MM.1S (cell line): ENCODE results near the gene SLCO4A1.
A peak's percentile ranks its signal among the peaks of the same experiment; 100 is the strongest.

ENCODE experiments used
- DNase-seq: peaks from one replicate; pipeline ENCODE4 v3.0.0-alpha.2; 2015
- H2AFZ ChIP-seq: fragments of 300-600 bp; sonication (generic); 2 replicates; pipeline ENCODE4 v1.6.0; 2016; ENCODE audit warnings: antibody characterized with exemption, low read length
- H3F3A ChIP-seq: fragments of 300-600 bp; sonication (generic); 2 replicates; pipeline ENCODE4 v1.6.1; 2016; ENCODE audit warnings: mild to moderate bottlenecking, antibody characterized with exemption, low read length, moderate library complexity, mixed read lengths; ENCODE audit not compliant: insufficient read depth
- H3K27ac ChIP-seq: fragments of 300-600 bp; sonication (generic); 2 replicates; pipeline ENCODE4 v1.5.1; 2016; ENCODE audit warnings: mild to moderate bottlenecking, low read length
- H3K27me3 ChIP-seq: fragments of 300-600 bp; sonication (generic); replicated peaks from 2 replicates; pipeline ENCODE4 v1.6.0; 2016; ENCODE audit warnings: low read length; ENCODE audit not compliant: insufficient read depth
- H3K36me3 ChIP-seq: fragments of 300-600 bp; sonication (generic); replicated peaks from 2 replicates; pipeline ENCODE4 v1.6.1; 2016; ENCODE audit warnings: mild to moderate bottlenecking, low read length, mixed read lengths; ENCODE audit not compliant: insufficient read depth
- H3K4me1 ChIP-seq: fragments of 300-600 bp; sonication (generic); 2 replicates; pipeline ENCODE4 v1.6.1; 2016; ENCODE audit warnings: low read length, mixed read lengths
- H3K4me2 ChIP-seq: fragments of 300-600 bp; sonication (generic); 2 replicates; pipeline ENCODE4 v1.6.0; 2016; ENCODE audit warnings: low read depth, low read length
- H3K4me3 ChIP-seq: fragments of 300-600 bp; sonication (generic); 2 replicates; pipeline ENCODE4 v1.5.1; 2016; ENCODE audit warnings: low read length, mixed read lengths
- H3K79me2 ChIP-seq: fragments of 300-600 bp; sonication (generic); 2 replicates; pipeline ENCODE4 v1.6.1; 2016; ENCODE audit warnings: mixed run types, low read length, mixed read lengths
- H3K9ac ChIP-seq: fragments of 300-600 bp; sonication (generic); 2 replicates; pipeline ENCODE4 v1.6.1; 2016; ENCODE audit warnings: low read length, mixed read lengths
- H3K9me2 ChIP-seq: fragments of 300-600 bp; sonication (generic); replicated peaks from 2 replicates; pipeline ENCODE4 v1.6.1; 2016; ENCODE audit warnings: mild to moderate bottlenecking, low read length, mixed read lengths; ENCODE audit not compliant: insufficient read depth
- H3K9me3 ChIP-seq: fragments of 300-600 bp; sonication (generic); replicated peaks from 2 replicates; pipeline ENCODE4 v1.6.1; 2016; ENCODE audit warnings: mild to moderate bottlenecking, low read length, mixed read lengths; ENCODE audit not compliant: insufficient read depth
- H4K20me1 ChIP-seq: fragments of 300-600 bp; sonication (generic); 2 replicates; pipeline ENCODE4 v1.6.1; 2016; ENCODE audit warnings: mild to moderate bottlenecking, low read length, moderate library complexity, mixed read lengths; ENCODE audit not compliant: insufficient read depth
- EZH2 ChIP-seq: fragments of 300-600 bp; sonication (generic); optimal IDR thresholded peaks from 2 replicates; pipeline ENCODE3; 2017; ENCODE audit warnings: low read depth, mild to moderate bottlenecking, antibody characterized with exemption, low read length, mixed read lengths
- EZH2phosphoT487 ChIP-seq: fragments of 300-600 bp; sonication (generic); IDR thresholded peaks from 2 replicates; pipeline ENCODE4 v1.6.1; 2018; ENCODE audit warnings: antibody characterized with exemption, low read length
- TF ChIP-seq, protein P1 (sequence below): fragments of 300-600 bp; sonication (generic); IDR thresholded peaks from 2 replicates; pipeline ENCODE4 v1.5.1; 2016; ENCODE audit warnings: antibody characterized with exemption, low read length, mixed read lengths

SLCO4A1 gene

DNA sequence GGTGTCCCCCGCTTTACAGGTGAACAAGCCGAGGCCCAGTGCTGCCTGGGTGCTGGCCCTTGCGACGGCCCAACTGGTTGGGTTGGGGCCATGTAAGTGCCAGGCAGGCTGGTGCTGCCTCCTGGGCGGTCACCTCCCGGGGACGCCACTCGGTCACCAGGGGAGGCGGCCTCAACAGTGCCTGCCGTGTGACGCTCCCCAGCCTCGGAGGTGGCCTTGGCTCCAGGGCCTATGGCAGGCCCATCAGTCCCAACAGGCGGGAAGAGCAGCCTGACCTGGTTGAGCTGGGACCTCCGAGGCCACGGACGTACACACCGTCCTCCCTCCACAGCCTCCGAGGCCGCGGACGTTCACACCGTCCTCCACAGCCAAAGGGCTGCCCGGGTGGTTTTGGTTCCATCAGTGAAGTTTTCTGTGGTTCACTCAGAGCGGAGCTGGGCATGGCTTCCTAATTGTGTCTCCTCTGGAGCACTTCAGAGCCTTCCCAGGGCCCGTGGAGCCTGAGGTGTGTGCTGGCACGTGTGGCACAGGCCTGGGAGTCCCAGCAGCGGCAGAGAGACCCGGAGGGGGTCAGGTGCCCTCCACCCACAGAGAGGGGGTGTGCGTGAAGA, 19.3 kb upstream of the SLCO4A1 start:
- Histone ChIP-seq H3K9me2 (no peaks in the 10 kb centered on the region), H3K36me3 (no peaks in the 10 kb centered on the region), H3K4me1 (peaks cover 11% of the 10 kb centered on the region), H3K27me3 (peaks cover 18% of the 10 kb centered on the region), H3K4me3 (no peak overlapping the region), H3K9me3 (no peaks in the 10 kb centered on the region), H3K9ac (no peak overlapping the region), H2AFZ (no peak overlapping the region), H3K27ac (no peak overlapping the region), H3F3A (no peaks in the 10 kb centered on the region), H3K4me2 (peak overlapping the region; percentile 94; the same call in 1 of the 2 replicates), H4K20me1 (no peaks in the 10 kb centered on the region), H3K79me2 (no peaks in the 10 kb centered on the region)
- no peak for DNase-seq
- TF ChIP-seq, protein P1, sequence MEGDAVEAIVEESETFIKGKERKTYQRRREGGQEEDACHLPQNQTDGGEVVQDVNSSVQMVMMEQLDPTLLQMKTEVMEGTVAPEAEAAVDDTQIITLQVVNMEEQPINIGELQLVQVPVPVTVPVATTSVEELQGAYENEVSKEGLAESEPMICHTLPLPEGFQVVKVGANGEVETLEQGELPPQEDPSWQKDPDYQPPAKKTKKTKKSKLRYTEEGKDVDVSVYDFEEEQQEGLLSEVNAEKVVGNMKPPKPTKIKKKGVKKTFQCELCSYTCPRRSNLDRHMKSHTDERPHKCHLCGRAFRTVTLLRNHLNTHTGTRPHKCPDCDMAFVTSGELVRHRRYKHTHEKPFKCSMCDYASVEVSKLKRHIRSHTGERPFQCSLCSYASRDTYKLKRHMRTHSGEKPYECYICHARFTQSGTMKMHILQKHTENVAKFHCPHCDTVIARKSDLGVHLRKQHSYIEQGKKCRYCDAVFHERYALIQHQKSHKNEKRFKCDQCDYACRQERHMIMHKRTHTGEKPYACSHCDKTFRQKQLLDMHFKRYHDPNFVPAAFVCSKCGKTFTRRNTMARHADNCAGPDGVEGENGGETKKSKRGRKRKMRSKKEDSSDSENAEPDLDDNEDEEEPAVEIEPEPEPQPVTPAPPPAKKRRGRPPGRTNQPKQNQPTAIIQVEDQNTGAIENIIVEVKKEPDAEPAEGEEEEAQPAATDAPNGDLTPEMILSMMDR, result no peak
- no peak for TF ChIP-seq EZH2phosphoT487
- no peak for TF ChIP-seq EZH2

DNA sequence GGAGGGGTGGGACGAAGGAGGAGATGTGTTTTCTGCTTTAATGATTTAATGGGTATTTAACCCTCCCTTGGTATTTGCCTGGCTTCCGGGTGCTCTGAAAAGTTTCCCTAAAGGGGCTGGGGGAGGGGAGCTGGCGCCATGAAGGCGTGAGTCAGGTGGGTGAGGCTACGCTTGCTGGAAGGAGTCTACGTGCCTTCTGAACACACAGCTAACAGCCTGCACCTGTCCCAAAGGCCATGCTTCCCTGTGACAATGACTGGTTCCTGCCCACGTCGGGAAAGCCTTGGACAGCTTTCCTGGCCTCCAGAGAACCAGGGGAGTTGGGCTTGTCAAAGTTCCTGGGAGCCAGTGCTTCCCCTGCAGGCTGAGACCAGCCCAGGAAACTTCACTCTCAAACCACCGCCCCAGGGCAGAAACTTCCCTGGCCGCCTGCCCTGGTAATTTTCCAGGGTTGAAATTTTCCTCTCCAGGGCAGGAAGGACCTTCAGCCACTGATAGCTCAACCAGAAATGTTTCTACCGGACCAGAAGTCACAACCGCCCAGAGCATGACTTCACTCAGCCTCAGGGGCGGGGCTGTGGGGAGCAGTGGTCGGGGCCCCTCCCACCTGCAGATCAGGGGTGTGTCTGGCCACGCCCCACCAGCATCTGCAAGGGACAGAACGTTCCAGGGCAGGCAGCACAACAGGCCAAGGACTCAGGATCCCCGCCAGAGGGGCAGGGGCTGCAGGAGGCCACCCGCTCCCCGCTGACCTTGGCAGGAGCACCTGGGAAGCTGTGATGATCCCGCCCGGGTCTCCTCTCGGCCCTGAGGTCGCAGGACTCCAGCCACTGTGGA, 18.6 kb upstream of the SLCO4A1 start:
- H3K9ac ChIP-seq, result peak overlapping the region; percentile 51; the same call in 1 of the 2 replicates
- H3K36me3 ChIP-seq, result no peaks in the 10 kb centered on the region
- H3K4me1 ChIP-seq, result peaks cover 11% of the 10 kb centered on the region
- peak overlapping the region; percentile 66 for H3K4me3 ChIP-seq
- peaks cover 18% of the 10 kb centered on the region for H3K27me3 ChIP-seq
- peak; percentile 90 for DNase-seq
- H3K27ac ChIP-seq, result peak overlapping the region; percentile 41; the same call in 1 of the 2 replicates
- H3K9me2 ChIP-seq, result no peaks in the 10 kb centered on the region
- peak overlapping the region; percentile 94 for H3K4me2 ChIP-seq
- H3K9me3 ChIP-seq, result no peaks in the 10 kb centered on the region
- no peaks in the 10 kb centered on the region for H3K79me2 ChIP-seq
- TF ChIP-seq EZH2 (no peak), EZH2phosphoT487 (no peak)
- TF ChIP-seq, protein P1, result no peak
- no peaks in the 10 kb centered on the region for H3F3A ChIP-seq
- no peaks in the 10 kb centered on the region for H4K20me1 ChIP-seq
- peak overlapping the region; percentile 77 for H2AFZ ChIP-seq

DNA sequence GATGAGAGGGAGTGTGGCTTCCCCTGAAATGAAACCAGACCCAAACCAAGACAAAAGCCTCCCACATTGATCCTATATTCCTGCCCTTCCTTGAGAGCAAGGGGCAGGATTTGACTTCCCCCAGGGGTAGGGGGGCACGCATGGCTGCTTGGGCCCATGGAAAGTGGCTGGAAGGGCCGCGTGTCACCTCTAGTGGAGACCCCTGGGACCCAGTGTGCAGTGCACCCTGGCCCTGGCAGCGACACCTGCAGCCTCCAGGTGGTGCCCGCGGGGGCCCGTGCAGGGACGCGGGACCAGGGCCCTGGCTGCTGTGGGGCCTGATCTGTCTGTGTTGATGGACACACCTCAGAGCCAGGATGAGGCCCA, 18.0 kb upstream of the SLCO4A1 start:
- Histone ChIP-seq H3K36me3 (no peaks in the 10 kb centered on the region), H3K9ac (peak overlapping the region; percentile 51; the same call in 1 of the 2 replicates), H3K27me3 (peaks cover 18% of the 10 kb centered on the region), H3K79me2 (no peaks in the 10 kb centered on the region), H4K20me1 (no peaks in the 10 kb centered on the region), H3K9me2 (no peaks in the 10 kb centered on the region), H3K9me3 (no peaks in the 10 kb centered on the region), H3F3A (no peaks in the 10 kb centered on the region), H3K27ac (peak overlapping the region; percentile 41; the same call in 1 of the 2 replicates), H2AFZ (peak overlapping the region; percentile 77), H3K4me2 (peak overlapping the region; percentile 94), H3K4me3 (peak overlapping the region; percentile 66), H3K4me1 (peaks cover 11% of the 10 kb centered on the region)
- peak; percentile 77 for DNase-seq
- TF ChIP-seq, protein P1, result peak; percentile 85
- TF ChIP-seq EZH2phosphoT487, result no peak
